K562 (cell line): ENCODE measurements around the gene TARBP1. TPM values are rescaled to one million over a fixed set of nuclear protein-coding genes. Genes with fewer than 3 reads are reported as not detected.

Experiments
- ARID2 ChIP-seq: fragments of 450-650 bp; IDR thresholded peaks from 2 replicates; pipeline ENCODE4 v1.6.1; 2017; ENCODE audit warnings: antibody characterized with exemption, mild to moderate bottlenecking
- IRF1 ChIP-seq: sonication (generic); formaldehyde crosslinking; IDR thresholded peaks from 2 replicates; pipeline ENCODE4 v1.8.0; 2022; ENCODE audit warnings: missing genetic modification reagents, mild to moderate bottlenecking, borderline replicate concordance
- MBD1 ChIP-seq: fragments of 250-450 bp; sonication (Bioruptor Pico); IDR thresholded peaks from 2 replicates; pipeline ENCODE4 v1.8.0; 2022; ENCODE audit warnings: inconsistent platforms
- MYC ChIP-seq, 2 experiments: fragments of 250-450 bp in 1 of 2; sonication (Bioruptor Pico) in 1 of 2; IDR thresholded peaks; 2 replicates each; pipeline versions ENCODE4 v1.5.1 to v1.6.1; 2012 to 2021; ENCODE audit warnings: low read depth in 2 of 2, borderline replicate concordance in 1 of 2, improper control_type of control experiment in 1 of 2, low read length in 1 of 2, mild to moderate bottlenecking in 1 of 2, moderate library complexity in 1 of 2
- REST ChIP-seq, 2 experiments: fragments of 450-650 bp; formaldehyde crosslinking in 1 of 2; IDR thresholded peaks; 2 replicates each; pipeline versions ENCODE4 v1.4.0 to v1.6.1; 2014 to 2020; ENCODE audit warnings: mild to moderate bottlenecking in 2 of 2, borderline replicate concordance in 1 of 2, low read depth in 1 of 2
- ZFPM2 ChIP-seq: fragments of 250-450 bp; sonication (Bioruptor Pico); IDR thresholded peaks from 2 replicates; pipeline ENCODE4 v1.5.1; 2022; ENCODE audit warnings: mild to moderate bottlenecking
- ZHX1 ChIP-seq: fragments of 150-350 bp; conservative IDR thresholded peaks from 2 replicates; pipeline ENCODE4 v1.6.1; 2014; ENCODE audit warnings: low read length
- ZNF174 ChIP-seq: fragments of 250-450 bp; sonication (Bioruptor Pico); IDR thresholded peaks from 2 replicates; pipeline ENCODE4 v1.4.0; 2020; ENCODE audit warnings: mild to moderate bottlenecking
- ZNF263 ChIP-seq: sonication (generic); formaldehyde crosslinking; IDR thresholded peaks from 2 replicates; pipeline ENCODE4 v1.8.0; 2022; ENCODE audit warnings: mild to moderate bottlenecking, missing genetic modification reagents, borderline replicate concordance
- ZNF764 ChIP-seq: fragments of 250-450 bp; sonication (Bioruptor Pico); IDR thresholded peaks from 2 replicates; pipeline ENCODE4 v1.4.0; 2020; ENCODE audit warnings: low read depth, mild to moderate bottlenecking, moderate library complexity
- polyA plus RNA-seq, 8 experiments: library from polyadenylated mRNA; depleted of rRNA in 4 of 8; stranded (reverse) in 5 of 8; unstranded in 3 of 8; fragments of >200 nt; fragmentation: Nextera tagmentation in 2 of 8; fragmentation: Illumina TruSeq in 1 of 8; extraction: Ambion mirVana in 2 of 8; extraction: Trizol in 1 of 8; gene quantifications; 2 replicates each; pipeline versions ENCODE4 v1.2.1 to v1.2.3, GENCODE V29; 2011 to 2014; ENCODE audit warnings: inconsistent platforms in 1 of 8, missing spikeins in 1 of 8
- total RNA-seq, 7 experiments: library from RNA; depleted of rRNA in 6 of 7; stranded (reverse); fragments of >200 nt in 6 of 7; fragmentation: Illumina TruSeq in 2 of 7; extraction: Trizol in 2 of 7; gene quantifications; 2 replicates each; pipeline versions ENCODE4 v1.2.1 to v1.2.3, GENCODE V29; 2011 to 2021; ENCODE audit warnings: low replicate concordance in 1 of 7

TARBP1 gene
- total and polyA plus RNA-seq, 9 of the 15 experiments (the other 6 are each of a cell fraction or from before 2014, with no cell fraction given), result 8.8 to 48.0 (median 22.9) TPM

- TF ChIP-seq REST (IDR thresholded peaks at IDR 0.05; ENCODE audit: borderline replicate concordance) (peak; percentile 97), REST (CRISPR knock-in tag; IDR thresholded peaks at IDR 0.05; ENCODE audit: low read depth) (0 out of 2 replicates have a peak, but pooled peaks have one; percentile 21), MYC (IDR thresholded peaks at IDR 0.05; ENCODE audit: low read depth, low read length) (peak; percentile 90), MYC (CRISPR knock-in tag; IDR thresholded peaks at IDR 0.05; ENCODE audit: borderline replicate concordance, low read depth) (peak; percentile 70; the same call in 1 of the 2 replicates), ZNF764 (CRISPR knock-in tag) (no peak), ZNF263 (CRISPR knock-in tag) (peak; percentile 47; the same call in 1 of the 2 replicates), ZHX1 (peak; percentile 19; the same call in 1 of the 2 replicates), IRF1 (CRISPR knock-in tag) (0 out of 2 replicates have a peak, but pooled peaks have one; percentile 46), ZNF174 (CRISPR knock-in tag) (no peak), ZFPM2 (CRISPR knock-in tag) (0 out of 2 replicates have a peak, but pooled peaks have one; percentile 64), MBD1 (CRISPR knock-in tag) (peak; percentile 76), ARID2 (peak; percentile 98)
Measured at GRCh38 chr1:234499119-234499942, 20.4 kb upstream of the TARBP1 start (continued).
